ENCODE results near the gene CSF1R.

The CSF1R gene

GRCh38 chr5:150017226-150018005 is 68.9 kb downstream of the CSF1R start:
- no peak for TF ChIP-seq CTCF (IDR thresholded peaks at IDR 0.05; ENCODE audit: control insufficient read depth, extremely low read depth, insufficient read depth)
- DNase-seq (ENCODE audit: low read depth): no peak
- H3K4me3 ChIP-seq (ENCODE audit: low read depth, low read length): no peak overlapping the region

GRCh38 chr5:150016537-150016936 is 69.8 kb downstream of the CSF1R start:
- no peak for DNase-seq (ENCODE audit: low read depth)
- no peak overlapping the region for H3K4me3 ChIP-seq (ENCODE audit: low read depth, low read length)
- no peak for TF ChIP-seq CTCF (IDR thresholded peaks at IDR 0.05; ENCODE audit: control insufficient read depth, extremely low read depth, insufficient read depth)

- DNase-seq (ENCODE audit: low read depth): no peak
- no peak overlapping the region for H3K4me3 ChIP-seq (ENCODE audit: low read depth, low read length)
- TF ChIP-seq CTCF (IDR thresholded peaks at IDR 0.05; ENCODE audit: control insufficient read depth, extremely low read depth, insufficient read depth): no peak
Measured at GRCh38 chr5:150015415-150015814, 70.9 kb downstream of the CSF1R start.

- DNase-seq (ENCODE audit: low read depth): no peak
- H3K4me3 ChIP-seq (ENCODE audit: low read depth, low read length): no peak overlapping the region
- TF ChIP-seq CTCF (IDR thresholded peaks at IDR 0.05; ENCODE audit: control insufficient read depth, extremely low read depth, insufficient read depth): no peak
Measured at GRCh38 chr5:150014456-150014855, 71.9 kb downstream of the CSF1R start.

- DNase-seq (ENCODE audit: low read depth): no peak
- no peak overlapping the region for H3K4me3 ChIP-seq (ENCODE audit: low read depth, low read length)
- no peak for TF ChIP-seq CTCF (IDR thresholded peaks at IDR 0.05; ENCODE audit: control insufficient read depth, extremely low read depth, insufficient read depth)
Measured at GRCh38 chr5:150013931-150014330, 72.4 kb downstream of the CSF1R start.

- no peak overlapping the region for H3K4me3 ChIP-seq (ENCODE audit: low read depth, low read length)
- TF ChIP-seq CTCF (IDR thresholded peaks at IDR 0.05; ENCODE audit: control insufficient read depth, extremely low read depth, insufficient read depth): no peak
- DNase-seq (ENCODE audit: low read depth): no peak
Measured at GRCh38 chr5:150009671-150010387, 76.5 kb downstream of the CSF1R start.

Data from LNCaP clone FGC (cell line).